GM23338 (cell line): ENCODE measurements around the gene GALNT9. TPM values are rescaled to one million over a fixed set of nuclear protein-coding genes. Genes with fewer than 3 reads are reported as not detected.
"Not testable (repeated sequence)": the region's sequence is repeated elsewhere in the genome, so short reads cannot be mapped to it uniquely, and the experiment has no call there.

ENCODE experiments used
- ATAC-seq: fragments of 200-7000 bp; cut with Tn5 transposase; 3 replicates; pipeline ENCODE4 v1.9.1; 2020
- DNase-seq: peaks from one replicate; pipeline ENCODE4 v3.0.0-alpha.2; 2015; ENCODE audit warnings: low spot score
- H2AFZ ChIP-seq: fragments of 200-600 bp; sonication (generic); 2 replicates; pipeline ENCODE4 v1.8.0; 2016; ENCODE audit warnings: antibody characterized with exemption, mild to moderate bottlenecking, moderate library complexity
- H3F3A ChIP-seq: fragments of 200-600 bp; sonication (generic); replicated peaks from 2 replicates; pipeline ENCODE4 v1.8.0; 2017; ENCODE audit warnings: antibody characterized with exemption, mixed run types, low read depth
- H3K27ac ChIP-seq: fragments of 200-600 bp; sonication (generic); 2 replicates; pipeline ENCODE4 v1.6.1; 2016; ENCODE audit warnings: low read depth
- H3K27me3 ChIP-seq: fragments of 200-600 bp; sonication (generic); 2 replicates; pipeline ENCODE4 v1.8.0; 2016; ENCODE audit warnings: mild to moderate bottlenecking, mixed run types, moderate library complexity; ENCODE audit not compliant: insufficient read depth
- H3K36me3 ChIP-seq: fragments of 200-600 bp; sonication (generic); 2 replicates; pipeline ENCODE4 v1.8.0; 2016; ENCODE audit warnings: mild to moderate bottlenecking; ENCODE audit not compliant: insufficient read depth
- H3K4me1 ChIP-seq: fragments of 200-600 bp; sonication (generic); 2 replicates; pipeline ENCODE4 v1.8.0; 2016; ENCODE audit warnings: mild to moderate bottlenecking, moderate library complexity; ENCODE audit not compliant: insufficient read depth
- H3K4me2 ChIP-seq: fragments of 200-600 bp; sonication (generic); 2 replicates; pipeline ENCODE4 v1.7.1; 2017; ENCODE audit warnings: mixed run types
- H3K4me3 ChIP-seq: fragments of 200-600 bp; sonication (generic); 2 replicates; pipeline ENCODE4 v1.6.1; 2016; ENCODE audit warnings: mixed run types
- H3K79me2 ChIP-seq: fragments of 200-600 bp; sonication (generic); replicated peaks from 2 replicates; pipeline ENCODE4 v1.8.0; 2017; ENCODE audit warnings: mild to moderate bottlenecking; ENCODE audit not compliant: insufficient read depth
- H3K9me2 ChIP-seq: fragments of 200-600 bp; sonication (generic); 2 replicates; pipeline ENCODE4 v1.8.0; 2017; ENCODE audit not compliant: insufficient read depth
- H4K20me1 ChIP-seq: fragments of 200-600 bp; sonication (generic); replicated peaks from 2 replicates; pipeline ENCODE4 v1.8.0; 2017; ENCODE audit warnings: mild to moderate bottlenecking; ENCODE audit not compliant: insufficient read depth
- H3K27ac Mint-ChIP-seq: 2 replicates; pipeline ENCODE4 v1.8.0; 2020; ENCODE audit warnings: inconsistent platforms, mild to moderate bottlenecking, moderate library complexity, mixed read lengths
- H3K27me3 Mint-ChIP-seq: 3 replicates; pipeline ENCODE4 v1.8.0; 2022; ENCODE audit warnings: low read depth, mild to moderate bottlenecking, moderate library complexity, mixed read lengths, inconsistent platforms; ENCODE audit not compliant: insufficient read depth, poor library complexity
- H3K36me3 Mint-ChIP-seq: 3 replicates; pipeline ENCODE4 v1.8.0; 2021; ENCODE audit warnings: low read depth, mild to moderate bottlenecking, inconsistent platforms, moderate library complexity, mixed read lengths
- H3K4me1 Mint-ChIP-seq: 3 replicates; pipeline ENCODE4 v1.8.0; 2020; ENCODE audit warnings: mild to moderate bottlenecking, inconsistent platforms, mixed read lengths
- H3K4me3 Mint-ChIP-seq: 3 replicates; pipeline ENCODE4 v1.8.0; 2021; ENCODE audit warnings: moderate library complexity, mild to moderate bottlenecking, inconsistent platforms, mixed read lengths
- H3K9me3 Mint-ChIP-seq: 3 replicates; pipeline ENCODE4 v1.8.0; 2020; ENCODE audit warnings: moderate library complexity, mild to moderate bottlenecking, inconsistent platforms, mixed read lengths
- EZH2phosphoT487 ChIP-seq: fragments of 200-600 bp; sonication (generic); IDR thresholded peaks from one replicate; pipeline ENCODE4 v1.8.1; 2018; ENCODE audit warnings: antibody characterized with exemption; ENCODE audit not compliant: unreplicated experiment
- STAT1 ChIP-seq: IDR thresholded peaks from one replicate; pipeline ENCODE4 v1.6.1; 2016; ENCODE audit warnings: antibody characterized with exemption; ENCODE audit not compliant: unreplicated experiment
- polyA plus RNA-seq: library from polyadenylated mRNA; unstranded; fragments of >200 nt; fragmentation: Nextera tagmentation; extraction: Ambion mirVana; gene quantifications from 2 replicates; pipeline ENCODE4 v1.2.1, GENCODE V29; 2016
- total RNA-seq: library from RNA; depleted of rRNA; stranded (reverse); fragments of >200 nt; shearing (Covaris generic); gene quantifications from 2 replicates; pipeline ENCODE4 v1.2.3, GENCODE V29; 2014
- TF ChIP-seq, protein P1 (sequence below): fragments of 250-450 bp; sonication (Bioruptor Pico); IDR thresholded peaks from 2 replicates; pipeline ENCODE4 v1.5.0; 2020; ENCODE audit warnings: mild to moderate bottlenecking, moderate library complexity
- TF ChIP-seq, protein P2 (sequence below): IDR thresholded peaks from one replicate; pipeline ENCODE4 v1.6.1; 2018; ENCODE audit warnings: antibody characterized with exemption; ENCODE audit not compliant: unreplicated experiment
- TF ChIP-seq, protein P3 (sequence below), 2 experiments: fragments of 200-600 bp in 1 of 2; sonication (generic) in 1 of 2; conservative IDR thresholded peaks; 2 replicates each; pipeline versions ENCODE4 v1.5.1 to v1.6.1; 2016 to 2017; ENCODE audit warnings: antibody characterized with exemption in 2 of 2, low read depth in 2 of 2, mild to moderate bottlenecking in 2 of 2, moderate library complexity in 1 of 2

The GALNT9 gene
- total and polyA plus RNA-seq, 2 experiments from 2014 or later, result 0.81 to 2.5 TPM

DNA sequence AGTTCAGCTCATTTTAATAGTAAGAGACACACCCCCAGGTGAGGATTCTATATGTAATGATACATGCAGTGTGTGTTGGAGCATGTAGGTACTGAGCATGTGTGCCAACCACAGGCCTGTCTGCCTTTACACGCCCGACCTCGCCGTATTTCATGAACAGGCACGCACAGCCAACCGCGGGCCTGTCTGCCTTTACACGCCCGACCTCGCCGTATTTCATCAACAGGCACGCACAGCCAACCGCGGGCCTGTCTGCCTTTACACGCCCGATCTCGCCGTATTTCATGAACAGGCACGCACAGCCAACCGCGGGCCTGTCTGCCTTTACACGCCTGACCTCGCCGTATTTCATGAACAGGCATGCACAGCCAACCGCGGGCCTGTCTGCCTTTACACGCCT, 63.6 kb downstream of the GALNT9 start:
- not testable (repeated sequence) for H3K4me2 ChIP-seq, H3K4me1 Mint-ChIP-seq, H3K79me2 ChIP-seq, H3K36me3 Mint-ChIP-seq, H3K4me3 ChIP-seq, ATAC-seq, H4K20me1 ChIP-seq, H3K4me3 Mint-ChIP-seq, H2AFZ ChIP-seq, H3K36me3 ChIP-seq, H3K27me3 ChIP-seq, H3K27ac Mint-ChIP-seq, H3K27ac ChIP-seq, H3K4me1 ChIP-seq, H3K9me3 Mint-ChIP-seq, H3K9me2 ChIP-seq, DNase-seq, H3F3A ChIP-seq
- H3K27me3 Mint-ChIP-seq, result peaks cover 18% of the 10 kb centered on the region

DNA sequence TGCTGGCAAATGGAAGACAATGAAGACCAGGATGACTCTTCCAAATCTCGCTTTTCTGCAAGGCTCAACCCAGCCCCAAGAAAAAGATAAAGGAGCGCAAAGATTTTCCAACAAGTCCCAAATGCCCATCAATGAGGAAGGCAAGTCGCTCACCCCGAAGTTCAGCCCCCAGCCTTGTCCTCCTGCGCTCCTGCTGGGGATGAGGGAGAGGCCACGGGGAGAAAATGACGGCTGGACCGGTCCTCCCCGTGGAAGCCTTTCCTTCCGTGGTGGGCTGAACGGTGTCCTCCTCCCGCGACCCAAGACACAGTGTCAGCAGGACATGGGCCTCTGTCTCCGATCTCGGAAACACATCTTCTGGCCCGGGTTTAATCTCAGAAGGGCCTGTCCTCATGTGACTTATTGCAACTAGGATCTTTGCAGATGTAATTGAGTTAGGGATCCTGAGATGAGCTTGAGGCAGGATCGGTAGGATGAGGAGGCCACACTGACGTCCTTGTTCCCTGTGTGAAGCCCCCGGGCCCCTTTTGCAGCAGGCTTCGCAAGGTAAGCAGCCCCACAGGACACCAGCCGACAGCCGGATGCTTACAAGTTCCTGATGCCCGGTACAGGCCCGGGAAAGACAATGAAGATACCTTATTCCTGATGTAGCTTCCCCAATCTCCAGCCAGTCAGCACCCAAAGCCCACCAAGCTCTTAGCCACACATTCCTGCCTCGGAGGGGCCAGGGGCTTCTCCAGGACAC, 64.2 kb downstream of the GALNT9 start:
- H3K4me1 ChIP-seq, result no peaks in the 10 kb centered on the region
- H2AFZ ChIP-seq, result no peak overlapping the region
- H3K4me3 ChIP-seq, result no peak overlapping the region
- Mint-ChIP-seq H3K4me3 (no peak overlapping the region), H3K27ac (no peak overlapping the region), H3K36me3 (no peaks in the 10 kb centered on the region; the same call in 2 of the 3 replicates), H3K9me3 (no peaks in the 10 kb centered on the region; the same call in 2 of the 3 replicates), H3K4me1 (no peaks in the 10 kb centered on the region), H3K27me3 (peaks cover 18% of the 10 kb centered on the region)
- H3K27ac ChIP-seq, result no peak overlapping the region
- no peaks in the 10 kb centered on the region for H3F3A ChIP-seq
- H4K20me1 ChIP-seq, result no peaks in the 10 kb centered on the region
- TF ChIP-seq, protein P1, sequence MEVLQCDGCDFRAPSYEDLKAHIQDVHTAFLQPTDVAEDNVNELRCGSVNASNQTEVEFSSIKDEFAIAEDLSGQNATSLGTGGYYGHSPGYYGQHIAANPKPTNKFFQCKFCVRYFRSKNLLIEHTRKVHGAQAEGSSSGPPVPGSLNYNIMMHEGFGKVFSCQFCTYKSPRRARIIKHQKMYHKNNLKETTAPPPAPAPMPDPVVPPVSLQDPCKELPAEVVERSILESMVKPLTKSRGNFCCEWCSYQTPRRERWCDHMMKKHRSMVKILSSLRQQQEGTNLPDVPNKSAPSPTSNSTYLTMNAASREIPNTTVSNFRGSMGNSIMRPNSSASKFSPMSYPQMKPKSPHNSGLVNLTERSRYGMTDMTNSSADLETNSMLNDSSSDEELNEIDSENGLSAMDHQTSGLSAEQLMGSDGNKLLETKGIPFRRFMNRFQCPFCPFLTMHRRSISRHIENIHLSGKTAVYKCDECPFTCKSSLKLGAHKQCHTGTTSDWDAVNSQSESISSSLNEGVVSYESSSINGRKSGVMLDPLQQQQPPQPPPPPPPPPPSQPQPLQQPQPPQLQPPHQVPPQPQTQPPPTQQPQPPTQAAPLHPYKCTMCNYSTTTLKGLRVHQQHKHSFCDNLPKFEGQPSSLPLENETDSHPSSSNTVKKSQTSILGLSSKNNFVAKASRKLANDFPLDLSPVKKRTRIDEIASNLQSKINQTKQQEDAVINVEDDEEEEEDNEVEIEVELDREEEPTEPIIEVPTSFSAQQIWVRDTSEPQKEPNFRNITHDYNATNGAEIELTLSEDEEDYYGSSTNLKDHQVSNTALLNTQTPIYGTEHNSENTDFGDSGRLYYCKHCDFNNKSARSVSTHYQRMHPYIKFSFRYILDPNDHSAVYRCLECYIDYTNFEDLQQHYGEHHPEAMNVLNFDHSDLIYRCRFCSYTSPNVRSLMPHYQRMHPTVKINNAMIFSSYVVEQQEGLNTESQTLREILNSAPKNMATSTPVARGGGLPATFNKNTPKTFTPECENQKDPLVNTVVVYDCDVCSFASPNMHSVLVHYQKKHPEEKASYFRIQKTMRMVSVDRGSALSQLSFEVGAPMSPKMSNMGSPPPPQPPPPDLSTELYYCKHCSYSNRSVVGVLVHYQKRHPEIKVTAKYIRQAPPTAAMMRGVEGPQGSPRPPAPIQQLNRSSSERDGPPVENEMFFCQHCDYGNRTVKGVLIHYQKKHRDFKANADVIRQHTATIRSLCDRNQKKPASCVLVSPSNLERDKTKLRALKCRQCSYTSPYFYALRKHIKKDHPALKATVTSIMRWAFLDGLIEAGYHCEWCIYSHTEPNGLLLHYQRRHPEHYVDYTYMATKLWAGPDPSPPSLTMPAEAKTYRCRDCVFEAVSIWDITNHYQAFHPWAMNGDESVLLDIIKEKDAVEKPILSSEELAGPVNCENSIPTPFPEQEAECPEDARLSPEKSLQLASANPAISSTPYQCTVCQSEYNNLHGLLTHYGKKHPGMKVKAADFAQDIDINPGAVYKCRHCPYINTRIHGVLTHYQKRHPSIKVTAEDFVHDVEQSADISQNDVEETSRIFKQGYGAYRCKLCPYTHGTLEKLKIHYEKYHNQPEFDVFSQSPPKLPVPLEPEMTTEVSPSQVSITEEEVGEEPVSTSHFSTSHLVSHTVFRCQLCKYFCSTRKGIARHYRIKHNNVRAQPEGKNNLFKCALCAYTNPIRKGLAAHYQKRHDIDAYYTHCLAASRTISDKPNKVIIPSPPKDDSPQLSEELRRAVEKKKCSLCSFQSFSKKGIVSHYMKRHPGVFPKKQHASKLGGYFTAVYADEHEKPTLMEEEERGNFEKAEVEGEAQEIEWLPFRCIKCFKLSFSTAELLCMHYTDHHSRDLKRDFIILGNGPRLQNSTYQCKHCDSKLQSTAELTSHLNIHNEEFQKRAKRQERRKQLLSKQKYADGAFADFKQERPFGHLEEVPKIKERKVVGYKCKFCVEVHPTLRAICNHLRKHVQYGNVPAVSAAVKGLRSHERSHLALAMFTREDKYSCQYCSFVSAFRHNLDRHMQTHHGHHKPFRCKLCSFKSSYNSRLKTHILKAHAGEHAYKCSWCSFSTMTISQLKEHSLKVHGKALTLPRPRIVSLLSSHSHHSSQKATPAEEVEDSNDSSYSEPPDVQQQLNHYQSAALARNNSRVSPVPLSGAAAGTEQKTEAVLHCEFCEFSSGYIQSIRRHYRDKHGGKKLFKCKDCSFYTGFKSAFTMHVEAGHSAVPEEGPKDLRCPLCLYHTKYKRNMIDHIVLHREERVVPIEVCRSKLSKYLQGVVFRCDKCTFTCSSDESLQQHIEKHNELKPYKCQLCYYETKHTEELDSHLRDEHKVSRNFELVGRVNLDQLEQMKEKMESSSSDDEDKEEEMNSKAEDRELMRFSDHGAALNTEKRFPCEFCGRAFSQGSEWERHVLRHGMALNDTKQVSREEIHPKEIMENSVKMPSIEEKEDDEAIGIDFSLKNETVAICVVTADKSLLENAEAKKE (CRISPR knock-in tag), result no peak
- TF ChIP-seq, protein P2, sequence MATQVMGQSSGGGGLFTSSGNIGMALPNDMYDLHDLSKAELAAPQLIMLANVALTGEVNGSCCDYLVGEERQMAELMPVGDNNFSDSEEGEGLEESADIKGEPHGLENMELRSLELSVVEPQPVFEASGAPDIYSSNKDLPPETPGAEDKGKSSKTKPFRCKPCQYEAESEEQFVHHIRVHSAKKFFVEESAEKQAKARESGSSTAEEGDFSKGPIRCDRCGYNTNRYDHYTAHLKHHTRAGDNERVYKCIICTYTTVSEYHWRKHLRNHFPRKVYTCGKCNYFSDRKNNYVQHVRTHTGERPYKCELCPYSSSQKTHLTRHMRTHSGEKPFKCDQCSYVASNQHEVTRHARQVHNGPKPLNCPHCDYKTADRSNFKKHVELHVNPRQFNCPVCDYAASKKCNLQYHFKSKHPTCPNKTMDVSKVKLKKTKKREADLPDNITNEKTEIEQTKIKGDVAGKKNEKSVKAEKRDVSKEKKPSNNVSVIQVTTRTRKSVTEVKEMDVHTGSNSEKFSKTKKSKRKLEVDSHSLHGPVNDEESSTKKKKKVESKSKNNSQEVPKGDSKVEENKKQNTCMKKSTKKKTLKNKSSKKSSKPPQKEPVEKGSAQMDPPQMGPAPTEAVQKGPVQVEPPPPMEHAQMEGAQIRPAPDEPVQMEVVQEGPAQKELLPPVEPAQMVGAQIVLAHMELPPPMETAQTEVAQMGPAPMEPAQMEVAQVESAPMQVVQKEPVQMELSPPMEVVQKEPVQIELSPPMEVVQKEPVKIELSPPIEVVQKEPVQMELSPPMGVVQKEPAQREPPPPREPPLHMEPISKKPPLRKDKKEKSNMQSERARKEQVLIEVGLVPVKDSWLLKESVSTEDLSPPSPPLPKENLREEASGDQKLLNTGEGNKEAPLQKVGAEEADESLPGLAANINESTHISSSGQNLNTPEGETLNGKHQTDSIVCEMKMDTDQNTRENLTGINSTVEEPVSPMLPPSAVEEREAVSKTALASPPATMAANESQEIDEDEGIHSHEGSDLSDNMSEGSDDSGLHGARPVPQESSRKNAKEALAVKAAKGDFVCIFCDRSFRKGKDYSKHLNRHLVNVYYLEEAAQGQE, result no peak
- TF ChIP-seq EZH2phosphoT487, result no peak
- TF ChIP-seq, protein P3, sequence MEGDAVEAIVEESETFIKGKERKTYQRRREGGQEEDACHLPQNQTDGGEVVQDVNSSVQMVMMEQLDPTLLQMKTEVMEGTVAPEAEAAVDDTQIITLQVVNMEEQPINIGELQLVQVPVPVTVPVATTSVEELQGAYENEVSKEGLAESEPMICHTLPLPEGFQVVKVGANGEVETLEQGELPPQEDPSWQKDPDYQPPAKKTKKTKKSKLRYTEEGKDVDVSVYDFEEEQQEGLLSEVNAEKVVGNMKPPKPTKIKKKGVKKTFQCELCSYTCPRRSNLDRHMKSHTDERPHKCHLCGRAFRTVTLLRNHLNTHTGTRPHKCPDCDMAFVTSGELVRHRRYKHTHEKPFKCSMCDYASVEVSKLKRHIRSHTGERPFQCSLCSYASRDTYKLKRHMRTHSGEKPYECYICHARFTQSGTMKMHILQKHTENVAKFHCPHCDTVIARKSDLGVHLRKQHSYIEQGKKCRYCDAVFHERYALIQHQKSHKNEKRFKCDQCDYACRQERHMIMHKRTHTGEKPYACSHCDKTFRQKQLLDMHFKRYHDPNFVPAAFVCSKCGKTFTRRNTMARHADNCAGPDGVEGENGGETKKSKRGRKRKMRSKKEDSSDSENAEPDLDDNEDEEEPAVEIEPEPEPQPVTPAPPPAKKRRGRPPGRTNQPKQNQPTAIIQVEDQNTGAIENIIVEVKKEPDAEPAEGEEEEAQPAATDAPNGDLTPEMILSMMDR (conservative IDR thresholded peaks at IDR 0.05; ENCODE audit: low read depth in 2 of 2), result no peak
- no peak for TF ChIP-seq STAT1
- no peaks in the 10 kb centered on the region for H3K27me3 ChIP-seq
- ATAC-seq (no peak), DNase-seq (no peak)
- H3K79me2 ChIP-seq, result no peaks in the 10 kb centered on the region
- no peak overlapping the region for H3K4me2 ChIP-seq
- H3K9me2 ChIP-seq, result no peaks in the 10 kb centered on the region
- no peaks in the 10 kb centered on the region for H3K36me3 ChIP-seq
